Suprapubic skin (tissue), 4 donors: ENCODE data around the gene TNNI3. TPM values are rescaled to one million over a fixed set of nuclear protein-coding genes. Genes with fewer than 3 reads are reported as not detected.
A peak's percentile ranks its signal among the peaks of the same experiment; 100 is the strongest.

Experiments used
- DNase-seq, 2 donors: peaks; one replicate each; pipeline ENCODE4 v3.0.0-alpha.2; 2019; ENCODE audit warnings: low spot score in 2 of 2
- H3K27ac ChIP-seq: fragments of 200-600 bp; sonication (generic); one replicate; pipeline ENCODE4 v1.5.1; 2019
- H3K27me3 ChIP-seq: fragments of 200-600 bp; sonication (generic); one replicate; pipeline ENCODE4 v1.5.1; 2019
- H3K36me3 ChIP-seq: fragments of 200-600 bp; sonication (generic); one replicate; pipeline ENCODE4 v1.5.1; 2019
- H3K4me1 ChIP-seq: fragments of 200-600 bp; sonication (generic); one replicate; pipeline ENCODE4 v1.5.1; 2019
- H3K4me3 ChIP-seq: fragments of 200-600 bp; sonication (generic); one replicate; pipeline ENCODE4 v1.5.1; 2019; ENCODE audit warnings: mild to moderate bottlenecking
- H3K9me3 ChIP-seq: fragments of 200-600 bp; sonication (generic); one replicate; pipeline ENCODE4 v1.5.1; 2019
- EP300 ChIP-seq: sonication (generic); formaldehyde crosslinking; IDR thresholded peaks from one replicate; pipeline ENCODE4 v1.6.1; 2017; ENCODE audit warnings: antibody characterized with exemption
- POLR2A ChIP-seq, 2 donors: fragments of 450-650 bp; IDR thresholded peaks; one replicate each; pipeline ENCODE4 v1.6.1; 2017; ENCODE audit warnings: antibody characterized with exemption in 2 of 2, mild to moderate bottlenecking in 2 of 2, moderate library complexity in 2 of 2
- POLR2AphosphoS5 ChIP-seq, 3 donors: sonication (generic); formaldehyde crosslinking; IDR thresholded peaks; one replicate each; pipeline ENCODE4 v1.6.1; 2017; ENCODE audit warnings: antibody characterized with exemption in 3 of 3
- WGBS: methylation state at CpG from one replicate; pipeline ENCODE4 v1.1.5; 2018; 5-methylcytosine and 5-hydroxymethylcytosine counted together
- total RNA-seq, 4 donors: library from RNA; depleted of rRNA; stranded (reverse); fragments of >200 nt; gene quantifications; one replicate each; pipeline ENCODE4 v1.1.0, GENCODE V29; 2016
- TF ChIP-seq, protein P1 (sequence below), 2 donors: fragments of 200-600 bp in 1 of 2; fragments of 450-650 bp in 1 of 2; sonication (generic) in 1 of 2; IDR thresholded peaks; one replicate each; pipeline ENCODE4 v1.5.1; 2016 to 2019; ENCODE audit warnings: antibody characterized with exemption in 2 of 2, mild to moderate bottlenecking in 1 of 2, moderate library complexity in 1 of 2

Gene TNNI3
- total RNA-seq, 4 donors from 2014 or later, result 1.7 to 4.7 (median 3.2) TPM

DNA sequence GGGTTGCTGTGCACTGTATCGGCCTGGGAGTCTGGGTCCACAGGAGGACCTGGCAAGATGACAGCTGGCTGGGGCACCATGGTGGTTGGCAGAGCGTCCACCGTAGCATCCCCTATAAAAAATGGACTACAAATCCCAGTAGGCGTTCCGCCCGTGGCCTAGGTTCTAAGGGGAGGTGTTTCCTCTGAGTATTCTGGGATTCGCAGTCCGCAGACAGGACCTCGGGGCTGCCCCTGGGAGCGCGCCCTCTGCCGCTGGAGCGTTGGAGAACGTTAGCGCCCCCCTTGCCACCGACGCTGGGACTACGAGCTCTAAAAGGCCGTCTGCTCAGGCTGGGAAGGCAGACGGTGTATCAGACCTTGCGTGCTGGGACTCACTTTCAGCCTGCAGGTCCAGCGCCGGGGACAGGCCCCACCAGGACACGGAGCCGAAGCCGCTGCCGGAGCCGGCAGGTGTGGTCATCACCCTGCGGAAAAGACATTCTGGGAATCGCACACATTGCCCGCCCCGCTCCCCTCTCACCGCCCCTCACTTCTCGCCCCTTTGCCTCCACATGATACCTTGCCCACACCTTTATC, 8.5 kb upstream of the TNNI3 start:
- Histone ChIP-seq H3K4me1 (peaks cover 14% of the 10 kb centered on the region), H3K27ac (no peak overlapping the region), H3K4me3 (peak overlapping the region; percentile 53), H3K36me3 (no peaks in the 10 kb centered on the region), H3K9me3 (no peaks in the 10 kb centered on the region), H3K27me3 (peaks cover 81% of the 10 kb centered on the region)
- no peak for DNase-seq
- WGBS, result 2% methylated on average over 7 of the region's 34 CpGs
- no peak for TF ChIP-seq EP300
- TF ChIP-seq POLR2AphosphoS5 (IDR thresholded peaks at IDR 0.05), result no peak
- no peak for TF ChIP-seq POLR2A (IDR thresholded peaks at IDR 0.05)
- TF ChIP-seq, protein P1, sequence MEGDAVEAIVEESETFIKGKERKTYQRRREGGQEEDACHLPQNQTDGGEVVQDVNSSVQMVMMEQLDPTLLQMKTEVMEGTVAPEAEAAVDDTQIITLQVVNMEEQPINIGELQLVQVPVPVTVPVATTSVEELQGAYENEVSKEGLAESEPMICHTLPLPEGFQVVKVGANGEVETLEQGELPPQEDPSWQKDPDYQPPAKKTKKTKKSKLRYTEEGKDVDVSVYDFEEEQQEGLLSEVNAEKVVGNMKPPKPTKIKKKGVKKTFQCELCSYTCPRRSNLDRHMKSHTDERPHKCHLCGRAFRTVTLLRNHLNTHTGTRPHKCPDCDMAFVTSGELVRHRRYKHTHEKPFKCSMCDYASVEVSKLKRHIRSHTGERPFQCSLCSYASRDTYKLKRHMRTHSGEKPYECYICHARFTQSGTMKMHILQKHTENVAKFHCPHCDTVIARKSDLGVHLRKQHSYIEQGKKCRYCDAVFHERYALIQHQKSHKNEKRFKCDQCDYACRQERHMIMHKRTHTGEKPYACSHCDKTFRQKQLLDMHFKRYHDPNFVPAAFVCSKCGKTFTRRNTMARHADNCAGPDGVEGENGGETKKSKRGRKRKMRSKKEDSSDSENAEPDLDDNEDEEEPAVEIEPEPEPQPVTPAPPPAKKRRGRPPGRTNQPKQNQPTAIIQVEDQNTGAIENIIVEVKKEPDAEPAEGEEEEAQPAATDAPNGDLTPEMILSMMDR (IDR thresholded peaks at IDR 0.05), result no peak

DNA sequence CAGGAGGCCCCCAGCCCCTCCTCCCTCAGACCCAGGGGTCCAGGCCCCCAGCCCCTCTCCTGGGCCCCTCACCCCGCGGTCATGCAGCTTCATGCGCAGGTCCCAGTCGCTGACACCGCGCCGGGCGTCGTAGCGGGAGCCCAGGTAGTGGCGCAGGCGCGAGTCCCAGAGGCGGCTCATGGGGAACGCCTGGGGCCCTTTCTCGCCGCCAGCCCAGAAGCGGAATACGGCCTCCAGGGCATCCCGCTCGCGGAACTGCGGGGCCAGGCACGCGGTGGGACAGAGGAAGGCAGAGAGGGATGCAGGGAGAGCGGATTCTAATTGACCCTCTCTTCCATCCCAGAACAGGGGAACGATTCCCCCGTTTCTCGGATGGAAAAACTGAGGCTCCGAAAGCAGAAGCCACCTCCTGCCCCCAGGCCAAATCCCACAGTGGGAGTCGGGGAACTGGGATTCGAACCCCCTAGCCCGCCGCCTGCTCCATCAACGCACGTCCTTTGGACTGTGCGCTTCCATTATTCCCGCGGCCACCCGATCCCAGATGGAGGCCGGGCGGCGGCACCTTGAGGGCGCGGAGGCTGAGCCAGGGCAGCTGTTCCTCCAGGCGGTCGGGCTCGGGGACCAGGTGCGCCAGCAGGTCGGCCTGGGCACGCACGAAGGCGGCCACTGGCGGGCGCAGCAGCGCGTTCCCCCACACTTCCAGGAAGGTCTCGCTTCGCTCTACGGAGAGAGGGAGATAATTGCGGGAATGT, 4.2 kb upstream of the TNNI3 start:
- H3K4me3 ChIP-seq, result no peak overlapping the region
- no peak for TF ChIP-seq POLR2A (IDR thresholded peaks at IDR 0.05)
- TF ChIP-seq EP300, result no peak
- TF ChIP-seq, protein P1 (IDR thresholded peaks at IDR 0.05), result no peak
- TF ChIP-seq POLR2AphosphoS5 (IDR thresholded peaks at IDR 0.05), result no peak
- peaks cover 31% of the 10 kb centered on the region for H3K4me1 ChIP-seq
- H3K9me3 ChIP-seq, result no peaks in the 10 kb centered on the region
- WGBS, result 40% methylated on average over 13 of the region's 61 CpGs
- peaks cover 70% of the 10 kb centered on the region for H3K27me3 ChIP-seq
- no peak overlapping the region for H3K27ac ChIP-seq
- no peaks in the 10 kb centered on the region for H3K36me3 ChIP-seq
- no peak for DNase-seq

GRCh38 chr19:55160986-55161365, 3.4 kb upstream of the TNNI3 start:
- H3K36me3 ChIP-seq, result no peaks in the 10 kb centered on the region
- TF ChIP-seq POLR2AphosphoS5 (IDR thresholded peaks at IDR 0.05) (no peak), EP300 (no peak), POLR2A (IDR thresholded peaks at IDR 0.05) (no peak)
- TF ChIP-seq, protein P1 (IDR thresholded peaks at IDR 0.05), result no peak
- no peak for DNase-seq
- peaks cover 35% of the 10 kb centered on the region for H3K4me1 ChIP-seq
- WGBS, result 17% methylated on average over 10 of the region's 32 CpGs
- H3K27me3 ChIP-seq, result peaks cover 70% of the 10 kb centered on the region
- no peaks in the 10 kb centered on the region for H3K9me3 ChIP-seq
- H3K4me3 ChIP-seq, result no peak overlapping the region
- no peak overlapping the region for H3K27ac ChIP-seq

- H3K27me3 ChIP-seq, result peaks cover 70% of the 10 kb centered on the region
- H3K4me1 ChIP-seq, result peaks cover 33% of the 10 kb centered on the region
- 3% methylated on average over 24 of the region's 33 CpGs for WGBS
- no peak overlapping the region for H3K4me3 ChIP-seq
- no peak overlapping the region for H3K27ac ChIP-seq
- peak in 1 of 2 donors; percentile 88 for DNase-seq
- no peaks in the 10 kb centered on the region for H3K9me3 ChIP-seq
- no peak for TF ChIP-seq POLR2A (IDR thresholded peaks at IDR 0.05)
- TF ChIP-seq, protein P1 (IDR thresholded peaks at IDR 0.05), result peak; percentile 74 to 85
- TF ChIP-seq EP300, result no peak
- TF ChIP-seq POLR2AphosphoS5 (IDR thresholded peaks at IDR 0.05), result no peak
- no peaks in the 10 kb centered on the region for H3K36me3 ChIP-seq
Observed at GRCh38 chr19:55160128-55160985, 2.8 kb upstream of the TNNI3 start.
